Type B pancreatic cell (in vitro differentiated cells): ENCODE data around the gene GABRB3. TPM values are rescaled to one million over a fixed set of nuclear protein-coding genes. Genes with fewer than 3 reads are reported as not detected.

Source experiments
- DNase-seq: peaks from one replicate; pipeline ENCODE4 v3.0.0; 2021; ENCODE audit warnings: mixed read lengths; ENCODE audit not compliant: unreplicated experiment; ENCODE audit errors: extremely low spot score
- H3K27ac Mint-ChIP-seq: 2 replicates; pipeline ENCODE4 v1.8.0; 2021; ENCODE audit warnings: mild to moderate bottlenecking, mixed read lengths
- H3K27me3 Mint-ChIP-seq: 2 replicates; pipeline ENCODE4 v1.8.0; 2021; ENCODE audit warnings: mixed read lengths
- H3K36me3 Mint-ChIP-seq: 2 replicates; pipeline ENCODE4 v1.8.0; 2021; ENCODE audit warnings: mixed read lengths
- H3K4me1 Mint-ChIP-seq: one replicate; pipeline ENCODE4 v1.8.0; 2021; ENCODE audit warnings: mixed read lengths; ENCODE audit not compliant: unreplicated experiment
- H3K4me3 Mint-ChIP-seq: 2 replicates; pipeline ENCODE4 v1.8.0; 2021; ENCODE audit warnings: mild to moderate bottlenecking, mixed read lengths
- H3K9me3 Mint-ChIP-seq: 2 replicates; pipeline ENCODE4 v1.8.0; 2021; ENCODE audit warnings: mixed read lengths
- CTCF ChIP-seq: fragments of 200-600 bp; sonication (generic); conservative IDR thresholded peaks from 2 replicates; pipeline ENCODE4 v1.5.0; 2021; ENCODE audit warnings: antibody characterized with exemption, mild to moderate bottlenecking
- total RNA-seq: library from RNA; stranded (reverse); gene quantifications from 2 replicates; pipeline ENCODE4 v1.2.1, GENCODE V29; 2021; ENCODE audit warnings: low replicate concordance

GABRB3 gene
- total RNA-seq, 1 donor from 2014 or later: 28.5 TPM

GRCh38 chr15:26757141-26757540, 15.7 kb downstream of the GABRB3 start:
- Mint-ChIP-seq H3K4me3 (no peak overlapping the region), H3K9me3 (no peaks in the 10 kb centered on the region), H3K27ac (no peak overlapping the region), H3K27me3 (no peaks in the 10 kb centered on the region), H3K4me1 (no peaks in the 10 kb centered on the region), H3K36me3 (no peaks in the 10 kb centered on the region)
- no peak for DNase-seq
- TF ChIP-seq CTCF: no peak

GRCh38 chr15:26744894-26745293, 28.0 kb downstream of the GABRB3 start:
- peaks cover 2% of the 10 kb centered on the region for H3K27me3 Mint-ChIP-seq
- no peaks in the 10 kb centered on the region for H3K9me3 Mint-ChIP-seq
- TF ChIP-seq CTCF: no peak
- DNase-seq: no peak
- H3K4me1 Mint-ChIP-seq: no peaks in the 10 kb centered on the region
- H3K36me3 Mint-ChIP-seq: no peaks in the 10 kb centered on the region
- no peak overlapping the region for H3K4me3 Mint-ChIP-seq
- no peak overlapping the region for H3K27ac Mint-ChIP-seq

- no peak overlapping the region for H3K4me3 Mint-ChIP-seq
- no peaks in the 10 kb centered on the region for H3K36me3 Mint-ChIP-seq
- no peak for DNase-seq
- no peaks in the 10 kb centered on the region for H3K9me3 Mint-ChIP-seq
- peaks cover 3% of the 10 kb centered on the region for H3K27me3 Mint-ChIP-seq
- no peak for TF ChIP-seq CTCF
- no peaks in the 10 kb centered on the region for H3K4me1 Mint-ChIP-seq
- no peak overlapping the region for H3K27ac Mint-ChIP-seq
Observed at GRCh38 chr15:26739791-26740190, 33.1 kb downstream of the GABRB3 start.

- Mint-ChIP-seq H3K4me1 (no peaks in the 10 kb centered on the region), H3K36me3 (no peaks in the 10 kb centered on the region), H3K4me3 (no peak overlapping the region), H3K9me3 (no peaks in the 10 kb centered on the region), H3K27me3 (peaks cover 3% of the 10 kb centered on the region), H3K27ac (no peak overlapping the region)
- no peak for TF ChIP-seq CTCF
- DNase-seq: no peak
Observed at GRCh38 chr15:26738996-26739395, 33.9 kb downstream of the GABRB3 start.

GRCh38 chr15:26736502-26737248, 36.2 kb downstream of the GABRB3 start:
- H3K27me3 Mint-ChIP-seq: peaks cover 3% of the 10 kb centered on the region
- TF ChIP-seq CTCF: no peak
- H3K4me3 Mint-ChIP-seq: no peak overlapping the region
- H3K9me3 Mint-ChIP-seq: peaks cover 6% of the 10 kb centered on the region
- no peak overlapping the region for H3K27ac Mint-ChIP-seq
- H3K36me3 Mint-ChIP-seq: peaks cover 5% of the 10 kb centered on the region
- H3K4me1 Mint-ChIP-seq: no peaks in the 10 kb centered on the region
- no peak for DNase-seq
